Measurements from ENCODE around the gene APOL2. TPM values are rescaled to one million over a fixed set of nuclear protein-coding genes. Genes with fewer than 3 reads are reported as not detected.
"Not testable (repeated sequence)": the region's sequence is repeated elsewhere in the genome, so short reads cannot be mapped to it uniquely, and the experiment has no call there.

Gene APOL2
- polyA plus RNA-seq, 1 donor = 34.9 TPM

GRCh38 chr22:36238373-36239149 is 766 bp downstream of the APOL2 start:
- DNase-seq = no peak

DNA sequence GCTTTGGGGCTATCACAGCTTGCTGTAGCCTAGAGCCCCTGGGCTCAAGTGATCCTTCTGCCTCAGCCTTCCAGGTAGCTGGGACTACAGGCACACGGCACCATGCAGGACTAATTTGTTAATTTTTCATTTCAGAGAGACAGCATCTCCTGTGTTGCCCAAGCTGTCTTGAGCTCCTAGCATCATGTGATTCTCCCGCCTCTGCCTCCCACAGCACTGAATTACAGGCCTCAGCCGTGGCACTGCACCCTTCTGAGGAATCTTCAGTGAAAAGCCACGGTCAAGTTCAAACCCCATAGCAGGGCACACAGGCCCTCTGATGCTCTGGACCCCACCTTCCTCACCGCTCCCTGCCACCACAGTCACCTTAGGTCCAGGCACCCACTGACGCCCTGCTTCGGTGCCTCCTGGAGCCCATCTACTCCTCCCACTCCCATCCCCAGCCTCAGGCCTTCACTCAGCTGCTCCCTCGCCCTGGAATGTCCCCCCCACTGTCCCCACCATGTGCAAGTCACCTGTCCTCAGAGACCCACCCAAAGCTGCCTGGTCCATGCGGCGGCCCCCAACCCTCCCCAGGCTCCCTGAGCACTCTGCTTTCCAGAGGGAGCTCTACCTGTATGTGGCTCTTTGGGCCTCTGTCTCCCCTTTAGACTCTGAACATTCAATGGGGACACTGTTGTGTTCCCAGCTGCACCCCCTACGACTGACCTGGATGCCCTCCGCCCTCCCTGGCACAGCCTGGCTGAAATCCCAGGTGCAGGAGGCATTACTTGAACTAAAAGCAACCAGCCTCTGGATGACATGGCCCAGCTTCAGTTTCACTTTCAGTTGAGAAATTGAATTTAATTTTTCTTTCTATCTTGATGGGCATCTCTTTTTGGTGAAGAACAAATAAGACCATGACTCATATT is 1.6 kb downstream of the APOL2 start:
- no peak for DNase-seq

GRCh38 chr22:36236388-36237319 is 2.7 kb downstream of the APOL2 start:
- DNase-seq = no peak

GRCh38 chr22:36235585-36235984 is 3.7 kb downstream of the APOL2 start:
- no peak for DNase-seq

GRCh38 chr22:36234919-36235318 is 4.4 kb downstream of the APOL2 start:
- DNase-seq = no peak

- DNase-seq = no peak
Measured at GRCh38 chr22:36234213-36234612, 5.1 kb downstream of the APOL2 start.

DNA sequence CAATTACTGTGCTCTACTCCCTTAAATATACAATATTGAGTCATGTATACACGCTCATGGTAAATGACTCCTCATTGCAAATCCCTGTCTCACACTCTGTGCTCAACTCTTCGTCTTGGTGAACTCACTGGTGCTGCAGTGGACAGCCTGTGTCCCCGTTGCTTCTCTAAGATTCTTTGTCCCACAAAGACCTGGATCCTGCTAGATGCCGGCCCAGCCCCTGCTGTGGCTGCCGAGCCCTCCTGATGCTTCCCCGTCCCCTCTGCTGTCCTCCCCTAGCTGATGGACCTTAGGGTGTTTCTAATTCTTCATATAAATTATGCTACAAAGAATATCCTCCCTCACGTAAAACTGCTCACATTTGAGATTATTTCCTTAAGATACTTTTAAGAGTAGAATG is 5.5 kb downstream of the APOL2 start:
- no peak for DNase-seq

- DNase-seq = no peak
Measured at GRCh38 chr22:36232715-36233401, 6.5 kb downstream of the APOL2 start.

DNA sequence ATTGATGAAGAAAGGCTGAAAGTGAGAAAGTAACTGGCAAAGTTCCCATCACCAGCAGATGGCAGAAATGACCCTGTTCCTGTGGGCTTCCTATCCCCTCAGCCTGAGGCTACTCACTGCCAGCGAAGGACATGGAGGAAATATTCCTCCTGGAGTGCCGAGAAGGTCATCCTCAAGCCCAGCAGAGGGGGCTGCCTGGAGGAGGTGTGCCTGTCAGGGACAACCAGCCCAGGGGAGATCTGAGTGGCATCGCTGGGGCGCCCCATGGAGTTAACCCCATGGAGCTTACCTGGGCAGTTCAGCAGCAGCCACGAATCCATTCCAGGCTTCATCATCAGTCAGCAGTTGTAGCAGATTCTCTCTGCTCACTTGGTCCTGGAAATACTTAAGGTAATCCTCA is 8.3 kb downstream of the APOL2 start:
- DNase-seq = not testable (repeated sequence)

DNA sequence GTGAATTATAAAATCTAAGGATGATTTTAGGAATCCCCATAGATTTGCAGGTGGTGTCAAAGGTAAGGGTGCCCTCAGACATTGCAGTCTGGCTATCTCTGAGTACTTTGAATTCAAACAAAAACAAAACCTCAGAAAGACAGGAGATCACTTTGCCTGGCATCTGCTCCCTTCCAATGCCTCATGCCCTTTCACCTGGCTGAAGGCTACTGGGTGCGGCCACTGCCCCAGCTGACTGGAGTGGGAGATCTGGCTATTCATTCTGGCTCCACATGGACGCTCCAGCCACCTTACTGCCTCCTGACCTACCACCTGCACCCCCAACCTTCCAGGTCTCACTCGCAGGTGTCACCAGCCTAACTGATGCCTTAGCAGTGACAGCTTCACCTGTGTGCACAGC is 9.7 kb downstream of the APOL2 start:
- not testable (repeated sequence) for DNase-seq

DNA sequence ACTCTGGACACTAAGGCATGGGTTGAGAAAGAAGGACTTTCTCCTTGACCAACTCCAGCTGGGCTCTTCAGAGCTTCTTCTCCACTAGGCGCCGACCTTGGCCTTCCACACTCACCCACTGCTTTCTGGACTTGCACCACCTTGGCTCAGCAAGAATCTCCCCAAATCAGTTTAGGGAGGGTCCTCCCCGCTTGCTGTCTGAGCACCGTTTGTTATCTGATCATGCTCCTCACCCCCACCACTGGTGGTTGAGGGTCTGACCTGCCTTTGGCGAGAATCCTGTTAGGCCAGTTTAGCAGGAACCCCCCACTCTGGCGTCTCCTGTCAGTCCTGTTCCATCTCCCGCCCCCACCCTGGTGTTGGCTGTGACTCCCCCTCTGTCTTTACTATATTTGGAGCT is 10.4 kb downstream of the APOL2 start:
- no peak for DNase-seq

DNA sequence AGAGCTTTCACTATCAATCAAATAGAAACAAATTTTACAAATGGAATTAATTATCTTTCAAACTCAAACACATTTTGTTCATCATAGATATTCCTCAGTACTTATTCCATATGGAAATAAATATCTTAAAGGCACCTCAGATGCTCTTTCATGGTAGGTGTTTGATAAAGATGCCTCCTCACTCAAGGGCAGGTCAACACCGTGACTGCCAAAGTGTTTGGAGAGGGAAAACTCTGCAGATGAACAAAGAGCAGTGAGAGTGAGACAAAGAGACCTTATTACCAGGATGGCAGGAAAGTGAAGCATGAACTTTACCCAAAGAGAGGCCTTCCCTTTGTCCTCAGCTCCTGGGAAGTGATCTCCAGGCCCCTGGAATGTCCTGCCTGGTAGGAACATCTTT is 11.0 kb downstream of the APOL2 start:
- not testable (repeated sequence) for DNase-seq

DNA sequence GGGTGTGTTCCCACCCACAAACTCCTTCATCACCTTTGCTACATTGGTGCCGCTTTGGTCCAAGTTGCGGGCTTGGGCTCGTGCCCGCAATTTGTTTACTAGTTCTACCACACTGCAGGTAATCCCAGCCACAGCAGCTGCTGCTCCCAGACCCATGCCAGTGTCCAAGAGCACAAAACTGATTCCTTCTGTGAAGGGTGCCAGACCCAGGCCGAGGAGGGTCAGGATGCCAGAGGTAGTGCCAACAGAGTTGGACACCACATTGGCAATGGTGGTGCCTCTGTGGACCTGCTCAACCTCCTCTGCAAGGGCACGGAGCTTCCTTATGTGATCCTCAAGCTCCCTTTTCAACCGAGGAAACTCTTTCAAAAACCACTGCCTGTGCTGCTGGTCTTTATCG is 11.5 kb downstream of the APOL2 start:
- no peak for DNase-seq

DNA sequence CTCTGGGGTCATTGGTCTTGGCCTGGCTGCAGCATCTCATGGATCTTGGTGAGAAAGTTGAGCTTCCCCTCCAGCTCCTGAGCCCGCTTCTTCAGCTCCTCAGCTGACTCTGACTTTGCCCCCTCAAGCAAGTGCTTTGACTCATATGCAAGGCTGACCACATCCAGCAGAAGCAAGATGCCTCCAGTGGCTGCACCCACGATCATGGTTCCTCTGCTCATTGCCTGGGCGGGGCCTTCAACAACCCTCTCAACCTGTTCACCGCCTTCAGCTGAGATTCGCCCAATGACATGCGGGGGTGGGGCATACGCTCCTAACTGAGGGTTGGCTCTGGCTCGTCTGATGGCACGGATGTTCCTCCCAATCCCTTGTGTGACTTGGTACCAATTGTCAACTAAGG is 11.9 kb downstream of the APOL2 start:
- DNase-seq = no peak

- DNase-seq = no peak
Measured at GRCh38 chr22:36226189-36226588, 13.1 kb downstream of the APOL2 start.

DNA sequence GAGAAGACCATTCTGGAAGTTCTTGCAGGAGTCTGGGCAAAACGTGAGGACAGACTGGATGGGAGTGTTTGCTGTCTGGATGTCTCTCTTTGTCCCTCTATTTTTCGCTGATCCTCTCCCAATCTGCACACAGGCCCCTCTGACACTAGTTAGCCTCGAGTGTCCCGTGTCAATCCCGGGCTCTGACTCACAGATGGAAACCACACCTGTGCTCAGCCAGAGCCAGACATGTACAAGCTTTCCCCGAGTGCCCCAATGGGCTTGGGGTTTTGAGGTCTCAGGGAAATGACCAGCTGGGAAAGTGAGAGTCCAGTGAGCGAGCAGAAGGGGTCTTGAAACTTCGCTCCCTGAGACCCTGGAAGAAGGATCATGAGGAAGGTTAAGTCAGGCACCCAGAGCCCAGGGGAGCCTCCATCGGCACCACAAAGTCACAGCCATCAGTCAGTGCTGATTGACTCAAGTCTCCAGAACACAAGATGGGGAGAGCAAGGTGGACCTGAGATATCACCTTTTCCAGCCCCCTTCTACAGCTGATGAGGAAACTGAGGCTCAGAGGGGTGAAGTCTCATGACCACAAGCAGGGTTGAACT is 13.9 kb downstream of the APOL2 start:
- no peak for DNase-seq

DNA sequence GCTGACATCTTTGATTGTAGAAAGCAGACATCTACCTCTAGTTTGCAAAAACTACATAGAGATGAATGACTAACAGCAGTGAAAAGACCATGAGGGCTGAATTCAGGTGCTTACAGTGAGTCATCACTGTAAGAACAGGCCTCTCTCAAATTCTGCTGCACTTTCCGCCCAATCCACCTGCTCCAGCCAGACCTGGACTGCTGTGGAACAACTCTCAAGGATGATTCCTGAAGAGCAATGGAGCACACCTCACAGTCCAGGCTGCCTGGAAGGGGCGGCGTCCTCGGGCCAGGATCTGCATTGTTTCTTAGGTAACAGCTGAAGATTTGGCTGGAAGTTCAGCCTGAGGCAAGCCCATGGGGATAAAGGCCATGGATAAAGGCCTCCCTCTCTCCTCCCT is 15.1 kb downstream of the APOL2 start:
- DNase-seq = no peak

DNA sequence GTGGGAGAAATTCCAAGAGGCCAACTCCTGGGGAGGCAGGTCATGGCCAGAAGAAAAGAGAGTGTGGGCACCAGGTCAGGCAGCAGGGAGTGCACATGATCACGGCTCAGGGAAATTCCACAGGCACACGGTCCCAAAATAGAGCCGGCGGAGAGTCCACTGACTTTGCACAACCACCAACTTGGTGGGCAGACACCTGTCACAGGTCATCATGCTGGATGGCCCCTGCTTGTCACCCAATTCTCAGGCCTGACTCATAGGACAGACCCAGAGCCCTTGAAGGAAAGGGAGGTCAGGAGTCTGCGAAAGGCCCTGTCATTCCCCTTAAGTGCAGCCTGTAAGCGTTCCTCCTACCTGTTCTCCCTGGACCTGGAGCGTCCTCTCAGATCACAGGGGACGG is 15.8 kb downstream of the APOL2 start:
- DNase-seq = no peak

GRCh38 chr22:36222887-36223450 is 16.4 kb downstream of the APOL2 start:
- DNase-seq = no peak

DNA sequence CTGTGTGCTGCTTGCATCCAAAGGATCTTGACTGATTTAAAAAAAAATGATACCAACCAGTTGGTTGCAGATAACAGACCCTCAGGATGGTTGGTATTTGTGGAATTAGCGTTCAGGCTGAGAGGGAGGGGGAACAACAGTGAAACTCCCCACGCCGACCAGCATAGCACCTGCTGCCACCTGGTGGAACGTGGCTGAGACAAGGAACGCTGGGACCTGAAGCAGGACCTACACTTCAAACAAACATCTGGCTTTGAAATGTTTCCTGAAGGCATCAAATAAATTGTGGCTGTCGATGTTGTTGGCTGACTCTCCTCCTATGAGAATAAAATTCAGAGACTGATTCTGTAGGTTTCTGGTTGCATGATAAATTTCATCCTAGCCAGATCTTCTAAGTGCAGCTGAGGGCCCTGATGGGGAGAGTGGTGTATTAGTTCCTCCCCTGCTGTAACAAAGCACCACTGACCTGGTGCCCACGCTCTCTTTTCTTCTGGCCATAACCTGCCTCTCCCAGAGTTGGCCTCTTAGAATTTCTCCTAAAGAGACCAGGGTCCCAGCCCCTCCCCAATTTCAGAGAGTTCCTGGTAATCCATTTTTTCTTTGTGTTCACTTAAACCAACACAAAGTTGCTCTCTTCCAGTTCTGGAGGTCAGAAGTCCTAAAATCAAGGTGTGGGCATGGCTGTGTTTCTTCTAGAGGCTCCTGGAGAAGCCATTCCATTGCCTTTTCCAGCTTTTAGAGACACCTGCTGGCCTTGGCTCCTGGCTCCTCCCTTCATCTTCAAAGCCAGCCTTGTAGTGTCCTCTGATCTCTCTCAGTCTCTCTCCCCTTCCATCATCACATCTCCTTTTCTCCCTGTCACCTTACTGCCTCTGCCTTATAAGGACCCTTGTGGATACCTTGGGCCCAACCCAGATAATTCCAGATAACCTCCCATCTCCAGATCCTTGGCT is 17.3 kb downstream of the APOL2 start:
- no peak for DNase-seq
